ENCODE results near the gene RNF187. TPM values are rescaled to one million over a fixed set of nuclear protein-coding genes. Genes with fewer than 3 reads are reported as not detected.
"Not testable (repeated sequence)": the region's sequence is repeated elsewhere in the genome, so short reads cannot be mapped to it uniquely, and the experiment has no call there.

The RNF187 gene
- total RNA-seq, 2 donors from 2014 or later, result 39.5 to 155 TPM

GRCh38 chr1:228456252-228457016 is 30.7 kb upstream of the RNF187 start:
- Mint-ChIP-seq H3K36me3 (peaks cover 16 to 25% of the 10 kb centered on the region in 2 donors), H3K27ac (peak overlapping the region; percentile 93 to 99), H3K9me3 (no peaks in the 10 kb centered on the region)
- no peak for ATAC-seq
- DNase-seq (ENCODE audit: low spot score in 2 of 2), result no peak

GRCh38 chr1:228457017-228457395 is 30.2 kb upstream of the RNF187 start:
- H3K36me3 Mint-ChIP-seq, result peaks cover 16 to 25% of the 10 kb centered on the region in 2 donors
- DNase-seq (ENCODE audit: low spot score in 2 of 2) (peak in 1 of 2 donors; percentile 31), ATAC-seq (peak; percentile 0 to 6)
- peak overlapping the region; percentile 93 to 99 for H3K27ac Mint-ChIP-seq
- H3K9me3 Mint-ChIP-seq, result no peaks in the 10 kb centered on the region

GRCh38 chr1:228457396-228458176 is 29.6 kb upstream of the RNF187 start:
- peak; percentile 86 to 90 for DNase-seq (ENCODE audit: low spot score in 2 of 2)
- peak; percentile 81 to 90 for ATAC-seq
- peak overlapping the region; percentile 93 to 99 for H3K27ac Mint-ChIP-seq

GRCh38 chr1:228459091-228459993 is 27.8 kb upstream of the RNF187 start:
- Mint-ChIP-seq H3K9me3 (no peaks in the 10 kb centered on the region), H3K27ac (peak overlapping the region; percentile 93 to 99), H3K36me3 (peaks cover 22 to 34% of the 10 kb centered on the region in 2 donors)
- DNase-seq (ENCODE audit: low spot score in 2 of 2) (peak; percentile 68 to 73), ATAC-seq (peak; percentile 10 to 30)

More at GRCh38 chr1:228457396-228458176, 29.6 kb upstream of the RNF187 start:
- H3K36me3 Mint-ChIP-seq, result peaks cover 16 to 28% of the 10 kb centered on the region in 2 donors
- H3K9me3 Mint-ChIP-seq, result no peaks in the 10 kb centered on the region

- DNase-seq (ENCODE audit: low spot score in 2 of 2) (no peak), ATAC-seq (no peak)
- Mint-ChIP-seq H3K9me3 (no peaks in the 10 kb centered on the region), H3K36me3 (peaks cover 24 to 31% of the 10 kb centered on the region in 2 donors), H3K27ac (peak overlapping the region in 1 of 2 donors; percentile 34)
These were observed 26.4 kb upstream of the RNF187 start for GRCh38 chr1:228460821-228461220.

- H3K36me3 Mint-ChIP-seq, result peaks cover 19 to 26% of the 10 kb centered on the region in 2 donors
- no peak for DNase-seq (ENCODE audit: low spot score in 2 of 2)
- H3K27ac Mint-ChIP-seq, result no peak overlapping the region
- ATAC-seq, result no peak
- H3K9me3 Mint-ChIP-seq, result no peaks in the 10 kb centered on the region
These were observed 24.6 kb upstream of the RNF187 start for GRCh38 chr1:228462560-228462959.

GRCh38 chr1:228463009-228463558 is 24.1 kb upstream of the RNF187 start:
- ATAC-seq (peak; percentile 4 to 28), DNase-seq (ENCODE audit: low spot score in 2 of 2) (no peak)
- peaks cover 17 to 24% of the 10 kb centered on the region in 2 donors for H3K36me3 Mint-ChIP-seq
- no peaks in the 10 kb centered on the region for H3K9me3 Mint-ChIP-seq
- peak overlapping the region; percentile 90 to 96 for H3K27ac Mint-ChIP-seq

- DNase-seq (ENCODE audit: low spot score in 2 of 2), result peak; percentile 83 to 87
- H3K36me3 Mint-ChIP-seq, result peaks cover 12 to 19% of the 10 kb centered on the region in 2 donors
- no peaks in the 10 kb centered on the region for H3K9me3 Mint-ChIP-seq
- H3K27ac Mint-ChIP-seq, result peak overlapping the region; percentile 90 to 96
- peak; percentile 76 to 81 for ATAC-seq
These were observed 23.4 kb upstream of the RNF187 start for GRCh38 chr1:228463559-228464455.

GRCh38 chr1:228464487-228464983 is 22.6 kb upstream of the RNF187 start:
- peak; percentile 73 to 82 for ATAC-seq
- Mint-ChIP-seq H3K36me3 (peaks cover 12 to 19% of the 10 kb centered on the region in 2 donors), H3K27ac (peak overlapping the region; percentile 90 to 96), H3K9me3 (no peaks in the 10 kb centered on the region)
- peak; percentile 86 to 88 for DNase-seq (ENCODE audit: low spot score in 2 of 2)

- H3K27ac Mint-ChIP-seq, result peak overlapping the region; percentile 90 to 96
- no peak for ATAC-seq
- H3K36me3 Mint-ChIP-seq, result peaks cover 12 to 19% of the 10 kb centered on the region in 2 donors
- no peak for DNase-seq (ENCODE audit: low spot score in 2 of 2)
- H3K9me3 Mint-ChIP-seq, result no peaks in the 10 kb centered on the region
These were observed 22.0 kb upstream of the RNF187 start for GRCh38 chr1:228465141-228465540.

- no peak for ATAC-seq
These were observed 21.5 kb upstream of the RNF187 start for GRCh38 chr1:228465571-228466146.

GRCh38 chr1:228468188-228468587 is 19.0 kb upstream of the RNF187 start:
- not testable (repeated sequence) for H3K9me3 Mint-ChIP-seq; H3K27ac Mint-ChIP-seq; DNase-seq (ENCODE audit: low spot score in 2 of 2); H3K36me3 Mint-ChIP-seq; ATAC-seq

More at GRCh38 chr1:228465571-228466146, 21.5 kb upstream of the RNF187 start:
- Mint-ChIP-seq H3K27ac (peak overlapping the region; percentile 90 to 96), H3K36me3 (peaks cover 12 to 17% of the 10 kb centered on the region in 2 donors), H3K9me3 (no peaks in the 10 kb centered on the region)
- DNase-seq (ENCODE audit: low spot score in 2 of 2), result no peak

- Mint-ChIP-seq H3K9me3 (no peaks in the 10 kb centered on the region), H3K27ac (no peak overlapping the region), H3K36me3 (no peaks in the 10 kb centered on the region)
- ATAC-seq (no peak), DNase-seq (ENCODE audit: low spot score in 2 of 2) (no peak)
These were observed 17.6 kb upstream of the RNF187 start for GRCh38 chr1:228469413-228470162.

- Mint-ChIP-seq H3K27ac (no peak overlapping the region), H3K9me3 (no peaks in the 10 kb centered on the region), H3K36me3 (no peaks in the 10 kb centered on the region)
- no peak for ATAC-seq
- no peak for DNase-seq (ENCODE audit: low spot score in 2 of 2)
These were observed 15.9 kb upstream of the RNF187 start for GRCh38 chr1:228471154-228471761.
